G401 (cell line): Measurements from ENCODE around the gene PPHLN1. TPM values are rescaled to one million over a fixed set of nuclear protein-coding genes. Genes with fewer than 3 reads are reported as not detected.

Experiments used
- DNase-seq: peaks from one replicate; pipeline ENCODE4 v3.0.0-alpha.2; 2015; ENCODE audit warnings: low spot score
- in situ Hi-C: cut with HindIII; loops from 2 replicates; pipeline ENCODE4 v1.10.0; 2016; ENCODE audit warnings: low sequenced_read_pairs, mixed read lengths
- total RNA-seq: library from RNA; depleted of rRNA; stranded (reverse); fragments of >200 nt; shearing (Covaris generic); gene quantifications from 2 replicates; pipeline ENCODE4 v1.2.3, GENCODE V29; 2014; rRNA removed

The PPHLN1 gene
- total RNA-seq: 24.9 and 34.1 TPM in 2 replicates

- in situ Hi-C loops: no loop called here
- peak; percentile 86 for DNase-seq
Observed at GRCh38 chr12:42325653-42326474, at the start of gene PPHLN1, which contains the start of gene ZCRB1. Gene PPHLN1, plus strand, starts transcription at chr12:42326167. Its CDS starts 9,736 bp downstream, at chr12:42335903. Gene ZCRB1, minus strand, starts transcription at chr12:42326094. Its CDS starts 1,992 bp downstream, at chr12:42324102.

GRCh38 chr12:42277396-42278127 lies 48.4 kb upstream of the PPHLN1 start:
- in situ Hi-C loops: no loop called here

GRCh38 chr12:42278128-42278510 lies 47.8 kb upstream of the PPHLN1 start:
- DNase-seq: no peak
- in situ Hi-C loops: no loop called here

More at GRCh38 chr12:42277396-42278127, 48.4 kb upstream of the PPHLN1 start:
- no peak for DNase-seq

- DNase-seq: no peak
- in situ Hi-C loops: no loop called here
Observed at GRCh38 chr12:42281278-42281677, 44.7 kb upstream of the PPHLN1 start.

- DNase-seq: no peak
- in situ Hi-C loops: no loop called here
Observed at GRCh38 chr12:42281844-42282243, 44.1 kb upstream of the PPHLN1 start.

- in situ Hi-C loops: no loop called here
Observed at GRCh38 chr12:42282294-42282693, 43.7 kb upstream of the PPHLN1 start.

GRCh38 chr12:42283739-42284138 lies 42.2 kb upstream of the PPHLN1 start:
- no peak for DNase-seq
- in situ Hi-C loops: no loop called here

More at GRCh38 chr12:42282294-42282693, 43.7 kb upstream of the PPHLN1 start:
- no peak for DNase-seq

GRCh38 chr12:42284157-42284556 lies 41.8 kb upstream of the PPHLN1 start:
- in situ Hi-C loops: no loop called here
- no peak for DNase-seq

- no peak for DNase-seq
- in situ Hi-C loops: no loop called here
Observed at GRCh38 chr12:42284876-42285275, 41.1 kb upstream of the PPHLN1 start.

- in situ Hi-C loops: no loop called here
- DNase-seq: no peak
Observed at GRCh38 chr12:42285431-42285830, 40.5 kb upstream of the PPHLN1 start.

- no peak for DNase-seq
- in situ Hi-C loops: no loop called here
Observed at GRCh38 chr12:42286741-42287140, 39.2 kb upstream of the PPHLN1 start.

- in situ Hi-C loops: no loop called here
- no peak for DNase-seq
Observed at GRCh38 chr12:42288544-42288943, 37.4 kb upstream of the PPHLN1 start.

- in situ Hi-C loops: no loop called here
- no peak for DNase-seq
Observed at GRCh38 chr12:42291680-42292079, 34.3 kb upstream of the PPHLN1 start.

GRCh38 chr12:42296503-42297109 lies 29.4 kb upstream of the PPHLN1 start:
- no peak for DNase-seq
- in situ Hi-C loops: no loop called here

GRCh38 chr12:42298887-42299286 lies 27.1 kb upstream of the PPHLN1 start:
- no peak for DNase-seq
- in situ Hi-C loops: no loop called here

- no peak for DNase-seq
- in situ Hi-C loops: no loop called here
Observed at GRCh38 chr12:42299392-42300308, 26.3 kb upstream of the PPHLN1 start.

GRCh38 chr12:42306297-42306696 lies 19.7 kb upstream of the PPHLN1 start:
- DNase-seq: no peak
- in situ Hi-C loops: no loop called here

GRCh38 chr12:42308390-42308789 lies 17.6 kb upstream of the PPHLN1 start:
- DNase-seq: no peak
- in situ Hi-C loops: no loop called here

GRCh38 chr12:42309996-42310395 lies 16.0 kb upstream of the PPHLN1 start:
- DNase-seq: no peak
- in situ Hi-C loops: no loop called here
